Measurements from ENCODE around the gene IL1RAPL1. TPM values are rescaled to one million over a fixed set of nuclear protein-coding genes. Genes with fewer than 3 reads are reported as not detected.
"Not testable (repeated sequence)": the region's sequence is repeated elsewhere in the genome, so short reads cannot be mapped to it uniquely, and the experiment has no call there.

IL1RAPL1 gene
- polyA plus RNA-seq, 1 of the 3 experiments (the other 2 are of a cell fraction), result 2.8 TPM

- no peak for TF ChIP-seq ZBTB33 (IDR thresholded peaks at IDR 0.05; ENCODE audit: borderline replicate concordance, low read depth)
Observed at GRCh38 chrX:28756647-28757046, 169.4 kb downstream of the IL1RAPL1 start (continued).

GRCh38 chrX:28757290-28757689, 170.0 kb downstream of the IL1RAPL1 start:
- no peak overlapping the region for H3K4me2 ChIP-seq
- no peaks in the 10 kb centered on the region for H3K36me3 ChIP-seq (replicated peaks in 1 of 2; ENCODE audit: control insufficient read depth in 1 of 2, insufficient read depth in 2 of 2, low read length in 1 of 2)
- H3K27ac ChIP-seq (ENCODE audit: low read depth in 2 of 2, low read length in 1 of 2), result no peak overlapping the region
- H3K9ac ChIP-seq, result no peak overlapping the region
- no peaks in the 10 kb centered on the region for H3F3A ChIP-seq (replicated peaks; ENCODE audit: insufficient read depth)
- H3K9me3 ChIP-seq, result no peaks in the 10 kb centered on the region
- no peaks in the 10 kb centered on the region for H3K4me1 ChIP-seq (ENCODE audit: control insufficient read depth in 1 of 2, insufficient read depth in 2 of 2, low read depth in 1 of 2, low read length in 1 of 2)
- H3K9me2 ChIP-seq, result no peaks in the 10 kb centered on the region
- H2AFZ ChIP-seq (ENCODE audit: low read depth), result no peak overlapping the region
- H3K4me3 ChIP-seq (ENCODE audit: low read depth in 2 of 2, low read length in 1 of 2), result no peak overlapping the region
- TF ChIP-seq MXI1 (IDR thresholded peaks at IDR 0.05; ENCODE audit: low read depth, low read length), result no peak
- TF ChIP-seq TEAD4 (IDR thresholded peaks at IDR 0.05; ENCODE audit: borderline replicate concordance, insufficient read depth), result no peak
- TF ChIP-seq RCOR1 (IDR thresholded peaks at IDR 0.05; ENCODE audit: low read length), result no peak
- TF ChIP-seq GATA2 (CRISPR knock-in tag; IDR thresholded peaks at IDR 0.05), result no peak
- no peak for TF ChIP-seq SIN3A (IDR thresholded peaks at IDR 0.05; ENCODE audit: borderline replicate concordance, low read depth, low read length)
- TF ChIP-seq JUND (IDR thresholded peaks at IDR 0.05), result no peak
- no peak for TF ChIP-seq TCF12 (IDR thresholded peaks at IDR 0.05)
- TF ChIP-seq IRF3 (IDR thresholded peaks at IDR 0.05; ENCODE audit: low read depth, low read length), result no peak
- no peak for TF ChIP-seq EZH2phosphoT487 (IDR thresholded peaks at IDR 0.05; ENCODE audit: borderline replicate concordance, low read depth)
- TF ChIP-seq USF2 (IDR thresholded peaks at IDR 0.05; ENCODE audit: borderline replicate concordance, low read depth, low read length), result no peak
- TF ChIP-seq TAF1 (IDR thresholded peaks at IDR 0.05; ENCODE audit: borderline replicate concordance, low read depth, low read length), result no peak
- no peak for TF ChIP-seq RXRA (IDR thresholded peaks at IDR 0.05; ENCODE audit: borderline replicate concordance, low read depth)
- no peak for TF ChIP-seq MAX (IDR thresholded peaks at IDR 0.05; ENCODE audit: low read depth)
- no peak for DNase-seq
- WGBS (ENCODE audit: low lambda C conversion rate), result 0% methylated on average over 2 of the region's 2 CpGs
- CTCF ChIA-PET, result no interaction called here
- POLR2A ChIA-PET, result no interaction called here
- no peaks in the 10 kb centered on the region for H3K27me3 ChIP-seq (ENCODE audit: insufficient read depth)
- no peaks in the 10 kb centered on the region for H3K79me2 ChIP-seq (ENCODE audit: insufficient read depth)
- H4K20me1 ChIP-seq (ENCODE audit: insufficient read depth), result no peaks in the 10 kb centered on the region

GRCh38 chrX:28766561-28766960, 179.3 kb downstream of the IL1RAPL1 start:
- H3K9me3 ChIP-seq; DNase-seq; H3K4me2 ChIP-seq; H2AFZ ChIP-seq (ENCODE audit: low read depth); CTCF ChIA-PET; H3K36me3 ChIP-seq (replicated peaks in 1 of 2; ENCODE audit: control insufficient read depth in 1 of 2, insufficient read depth in 2 of 2, low read length in 1 of 2); H3K4me1 ChIP-seq (ENCODE audit: control insufficient read depth in 1 of 2, insufficient read depth in 2 of 2, low read depth in 1 of 2, low read length in 1 of 2); H3K9me2 ChIP-seq; H3K4me3 ChIP-seq (ENCODE audit: low read depth in 2 of 2, low read length in 1 of 2); H4K20me1 ChIP-seq (ENCODE audit: insufficient read depth); POLR2A ChIA-PET; H3F3A ChIP-seq (replicated peaks; ENCODE audit: insufficient read depth); H3K79me2 ChIP-seq (ENCODE audit: insufficient read depth); H3K9ac ChIP-seq; H3K27me3 ChIP-seq (ENCODE audit: insufficient read depth); H3K27ac ChIP-seq (ENCODE audit: low read depth in 2 of 2, low read length in 1 of 2): not testable (repeated sequence)
- WGBS (ENCODE audit: low lambda C conversion rate), result 3% methylated on average over 2 of the region's 2 CpGs

Data from SK-N-SH (cell line).